ENCODE measurements around the gene CDC26. TPM values are rescaled to one million over a fixed set of nuclear protein-coding genes. Genes with fewer than 3 reads are reported as not detected.

The CDC26 gene
- polyA plus RNA-seq, 1 donor from 2014 or later: 88.0 TPM

DNA sequence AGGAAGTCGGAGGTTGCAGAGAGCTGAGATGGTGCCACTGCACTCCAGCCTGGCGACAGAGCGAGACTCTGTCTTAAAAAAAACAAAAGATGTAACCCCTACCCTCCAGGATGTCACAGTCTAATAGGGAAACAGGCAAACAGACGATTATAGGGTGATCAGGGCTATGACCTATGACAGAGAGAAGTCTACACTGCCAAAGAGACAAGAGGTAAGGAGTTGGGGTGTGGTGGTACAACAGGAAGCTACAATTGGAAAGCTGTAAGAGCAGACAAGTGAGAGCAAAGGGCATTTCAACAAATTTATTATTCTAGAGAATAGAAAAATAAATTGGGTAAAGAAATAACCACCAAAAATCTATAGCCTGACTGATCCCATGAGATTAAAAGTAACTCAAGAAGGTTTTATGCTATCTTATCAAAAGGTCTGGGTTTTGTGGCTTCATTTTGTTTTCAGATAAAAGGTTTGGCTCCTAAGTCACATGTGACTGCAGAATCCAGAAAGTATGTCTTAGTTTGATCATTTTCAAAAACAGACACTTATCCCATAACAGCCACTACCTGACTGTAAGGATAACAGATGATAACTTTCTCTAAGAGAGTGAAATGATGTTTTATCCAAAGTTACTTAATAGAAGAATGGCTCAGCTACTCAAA, 7.3 kb downstream of the CDC26 start:
- no peaks in the 10 kb centered on the region for H3K36me3 ChIP-seq (ENCODE audit: insufficient read depth, low read length)
- H3K27ac ChIP-seq (ENCODE audit: low read length): no peak overlapping the region
- H3K9me2 ChIP-seq (ENCODE audit: insufficient read depth, low read length): no peaks in the 10 kb centered on the region

DNA sequence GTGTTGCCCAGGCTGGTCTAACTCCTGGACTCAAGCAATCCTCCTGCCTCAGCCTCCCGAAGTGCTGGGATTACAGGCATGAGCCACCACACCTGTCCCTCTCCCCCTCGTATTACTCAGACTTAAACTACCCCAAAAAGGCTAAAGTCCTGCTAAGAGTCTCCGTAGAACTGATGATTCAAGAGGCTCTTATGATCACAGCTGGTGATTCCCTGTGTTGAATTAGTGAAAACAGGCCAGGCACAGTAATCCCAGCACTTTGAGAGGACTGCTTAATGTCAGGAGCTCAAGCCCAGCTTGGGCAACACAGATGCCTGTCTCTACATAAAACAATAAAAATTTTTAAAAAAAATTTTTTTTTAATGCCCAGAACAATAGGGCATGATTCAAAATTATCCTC, 9.2 kb downstream of the CDC26 start:
- no peaks in the 10 kb centered on the region for H3K79me2 ChIP-seq (replicated peaks; ENCODE audit: insufficient read depth, low read length)
- no peak overlapping the region for H3K9ac ChIP-seq (ENCODE audit: low read length)
- H2AFZ ChIP-seq (ENCODE audit: low read depth, low read length): no peak overlapping the region
- H3F3A ChIP-seq (ENCODE audit: insufficient read depth, low read length, poor library complexity, severe bottlenecking): no peaks in the 10 kb centered on the region
- H4K20me1 ChIP-seq (ENCODE audit: insufficient read depth): no peaks in the 10 kb centered on the region
- H3K9me2 ChIP-seq (ENCODE audit: insufficient read depth, low read length): no peaks in the 10 kb centered on the region
- no peaks in the 10 kb centered on the region for H3K27me3 ChIP-seq (ENCODE audit: insufficient read depth, low read depth, low read length)
- H3K36me3 ChIP-seq (ENCODE audit: insufficient read depth, low read length): no peaks in the 10 kb centered on the region
- no peak overlapping the region for H3K27ac ChIP-seq (ENCODE audit: low read length)
- no peaks in the 10 kb centered on the region for H3K9me3 ChIP-seq (ENCODE audit: low read length)
- H3K4me2 ChIP-seq (ENCODE audit: low read length): no peak overlapping the region
- no peak overlapping the region for H3K4me3 ChIP-seq (ENCODE audit: low read length)
- TF ChIP-seq TAF1 (IDR thresholded peaks at IDR 0.05; ENCODE audit: low read depth) (no peak), REST (IDR thresholded peaks at IDR 0.05; ENCODE audit: borderline replicate concordance) (no peak), POLR2AphosphoS5 (IDR thresholded peaks at IDR 0.05) (no peak), EP300 (conservative IDR thresholded peaks at IDR 0.05; ENCODE audit: poor library complexity, severe bottlenecking) (no peak), CTCF (IDR thresholded peaks at IDR 0.05; ENCODE audit: poor library complexity, severe bottlenecking) (no peak), RAD21 (conservative IDR thresholded peaks at IDR 0.05) (no peak)

More for the DNA sequence above, 7.3 kb downstream of the CDC26 start:
- Histone ChIP-seq H3K9me3 (ENCODE audit: low read length) (no peaks in the 10 kb centered on the region), H3K4me2 (ENCODE audit: low read length) (no peak overlapping the region), H3K79me2 (replicated peaks; ENCODE audit: insufficient read depth, low read length) (no peaks in the 10 kb centered on the region), H3K27me3 (ENCODE audit: insufficient read depth, low read depth, low read length) (no peaks in the 10 kb centered on the region), H3K4me3 (ENCODE audit: low read length) (no peak overlapping the region), H3F3A (ENCODE audit: insufficient read depth, low read length, poor library complexity, severe bottlenecking) (no peaks in the 10 kb centered on the region), H4K20me1 (ENCODE audit: insufficient read depth) (no peaks in the 10 kb centered on the region), H2AFZ (ENCODE audit: low read depth, low read length) (no peak overlapping the region), H3K9ac (ENCODE audit: low read length) (no peak overlapping the region)
- TF ChIP-seq EZH2 (IDR thresholded peaks at IDR 0.05; ENCODE audit: borderline replicate concordance, insufficient read depth, low read length, poor library complexity, severe bottlenecking): no peak
- TF ChIP-seq SMC3 (conservative IDR thresholded peaks at IDR 0.05; ENCODE audit: poor library complexity): no peak
- TF ChIP-seq CTCF (IDR thresholded peaks at IDR 0.05; ENCODE audit: poor library complexity, severe bottlenecking): no peak
- TF ChIP-seq EP300 (conservative IDR thresholded peaks at IDR 0.05; ENCODE audit: poor library complexity, severe bottlenecking): no peak
- no peak for TF ChIP-seq RAD21 (conservative IDR thresholded peaks at IDR 0.05)
- no peak for TF ChIP-seq POLR2AphosphoS5 (IDR thresholded peaks at IDR 0.05)
- no peak for TF ChIP-seq TAF1 (IDR thresholded peaks at IDR 0.05; ENCODE audit: low read depth)
- TF ChIP-seq REST (IDR thresholded peaks at IDR 0.05; ENCODE audit: borderline replicate concordance): no peak
- TF ChIP-seq MXI1 (conservative IDR thresholded peaks at IDR 0.05; ENCODE audit: poor library complexity, severe bottlenecking): no peak

All from neural cell (in vitro differentiated cells).